GM23248 (cell line): ENCODE data around the gene CPED1.

Experiments used
- EZH2 ChIP-seq: fragments of 200-600 bp; sonication (generic); IDR thresholded peaks from 2 replicates; pipeline ENCODE4 v1.6.1; 2018; ENCODE audit warnings: antibody characterized with exemption, mild to moderate bottlenecking; ENCODE audit not compliant: insufficient read depth, poor library complexity, severe bottlenecking
- EZH2phosphoT487 ChIP-seq: fragments of 200-600 bp; sonication (generic); IDR thresholded peaks from 2 replicates; pipeline ENCODE4 v1.6.1; 2018; ENCODE audit warnings: antibody characterized with exemption, moderate library complexity, mild to moderate bottlenecking, low read depth; ENCODE audit not compliant: insufficient read depth

DNA sequence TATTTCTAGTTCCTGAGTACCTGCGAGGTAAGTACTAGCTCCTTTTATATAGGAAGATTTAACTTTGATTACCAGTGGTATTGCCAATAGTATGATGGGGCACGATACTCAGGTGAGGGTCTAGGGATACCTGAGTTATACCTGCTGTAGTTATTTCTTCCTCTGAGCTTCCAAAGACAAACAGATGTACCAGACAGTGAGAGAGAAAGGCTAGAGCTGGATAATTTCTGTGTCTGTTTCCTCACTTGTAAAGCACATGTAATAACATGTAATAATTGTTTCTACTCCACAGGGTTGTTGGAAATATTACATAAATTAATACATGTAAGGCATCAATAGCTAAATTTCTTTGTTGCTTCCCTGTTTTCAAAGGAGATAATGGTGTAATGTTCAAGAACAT is 53.7 kb downstream of the CPED1 start:
- TF ChIP-seq EZH2 (no peak), EZH2phosphoT487 (no peak)
